Mesenteric fat pad (tissue), 1 donor: ENCODE data around the gene LRMDA. TPM values are rescaled to one million over a fixed set of nuclear protein-coding genes. Genes with fewer than 3 reads are reported as not detected.
"Not testable (repeated sequence)": the region's sequence is repeated elsewhere in the genome, so short reads cannot be mapped to it uniquely, and the experiment has no call there.

Source experiments
- DNase-seq: peaks from one replicate; pipeline ENCODE4 v3.0.0-alpha.2; 2020; ENCODE audit warnings: low spot score
- total RNA-seq: library from RNA; stranded (reverse); fragmentation: NEBNext Ultra II Directional; extraction: Animal tissue kit (Norgen Biotek cat#: 25700); gene quantifications from one replicate; pipeline ENCODE4 v1.2.1, GENCODE V29; 2021
- donor health status: DM: yes; HTN: yes; CAD: no.

Gene LRMDA
- total RNA-seq, 1 donor from 2014 or later, result 26.6 TPM

- DNase-seq, result no peak
These were observed 702.3 kb downstream of the LRMDA start for GRCh38 chr10:76133597-76134255.

- DNase-seq, result no peak
These were observed 705.5 kb downstream of the LRMDA start for GRCh38 chr10:76136961-76137360.

GRCh38 chr10:76138286-76138685 is 706.9 kb downstream of the LRMDA start:
- no peak for DNase-seq

GRCh38 chr10:76138906-76139305 is 707.5 kb downstream of the LRMDA start:
- no peak for DNase-seq

GRCh38 chr10:76139431-76139830 is 708.0 kb downstream of the LRMDA start:
- no peak for DNase-seq

GRCh38 chr10:76141376-76141775 is 710.0 kb downstream of the LRMDA start:
- DNase-seq, result no peak

- not testable (repeated sequence) for DNase-seq
These were observed 716.8 kb downstream of the LRMDA start for GRCh38 chr10:76148217-76148616.

GRCh38 chr10:76149182-76149581 is 717.8 kb downstream of the LRMDA start:
- DNase-seq, result no peak

- DNase-seq, result no peak
These were observed 718.2 kb downstream of the LRMDA start for GRCh38 chr10:76149602-76150138.

GRCh38 chr10:76150139-76150875 is 718.9 kb downstream of the LRMDA start:
- no peak for DNase-seq

- no peak for DNase-seq
These were observed 719.5 kb downstream of the LRMDA start for GRCh38 chr10:76150876-76151288.

GRCh38 chr10:76152186-76152585 is 720.8 kb downstream of the LRMDA start:
- no peak for DNase-seq

GRCh38 chr10:76155961-76156360 is 724.5 kb downstream of the LRMDA start:
- no peak for DNase-seq

GRCh38 chr10:76160446-76161300 is 729.2 kb downstream of the LRMDA start:
- DNase-seq, result no peak

- no peak for DNase-seq
These were observed 729.8 kb downstream of the LRMDA start for GRCh38 chr10:76161301-76161582.

GRCh38 chr10:76168437-76168836 is 737.0 kb downstream of the LRMDA start:
- no peak for DNase-seq

- DNase-seq, result no peak
These were observed 737.8 kb downstream of the LRMDA start for GRCh38 chr10:76169246-76169645.

- DNase-seq, result no peak
These were observed 740.6 kb downstream of the LRMDA start for GRCh38 chr10:76172020-76172419.

- DNase-seq, result no peak
These were observed 744.2 kb downstream of the LRMDA start for GRCh38 chr10:76175533-76176165.

GRCh38 chr10:76176166-76176550 is 744.7 kb downstream of the LRMDA start:
- no peak for DNase-seq

- no peak for DNase-seq
These were observed 746.5 kb downstream of the LRMDA start for GRCh38 chr10:76177936-76178335.
